DMS79 treated with DMSO at 0.1 percent for 48 hours (cell line): Measurements from ENCODE around the gene ARPC2.

Source experiments
- DNase-seq: peaks from one replicate; lab custom pipeline; 2025; lab: John Stamatoyannopoulos, UW

The ARPC2 gene

DNA sequence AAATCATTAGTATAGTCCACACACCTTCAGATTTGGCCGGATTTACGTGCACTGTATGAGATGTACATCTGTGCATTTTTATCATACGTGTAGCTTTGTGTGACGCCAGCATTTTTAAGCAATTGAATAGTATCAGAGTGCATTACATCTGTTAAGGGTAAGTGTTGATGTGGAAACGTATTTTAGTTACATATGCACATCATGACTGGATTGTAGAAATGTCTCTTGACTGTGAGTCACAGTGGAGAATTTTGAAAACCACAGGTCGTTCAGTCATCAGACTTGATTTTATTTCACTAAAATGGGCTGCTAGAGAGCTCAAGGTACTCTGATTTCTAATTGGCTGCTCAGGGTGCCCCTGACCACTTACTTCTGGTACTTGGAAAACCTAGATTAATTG, 38.5 kb downstream of the ARPC2 start:
- no peak for DNase-seq

DNA sequence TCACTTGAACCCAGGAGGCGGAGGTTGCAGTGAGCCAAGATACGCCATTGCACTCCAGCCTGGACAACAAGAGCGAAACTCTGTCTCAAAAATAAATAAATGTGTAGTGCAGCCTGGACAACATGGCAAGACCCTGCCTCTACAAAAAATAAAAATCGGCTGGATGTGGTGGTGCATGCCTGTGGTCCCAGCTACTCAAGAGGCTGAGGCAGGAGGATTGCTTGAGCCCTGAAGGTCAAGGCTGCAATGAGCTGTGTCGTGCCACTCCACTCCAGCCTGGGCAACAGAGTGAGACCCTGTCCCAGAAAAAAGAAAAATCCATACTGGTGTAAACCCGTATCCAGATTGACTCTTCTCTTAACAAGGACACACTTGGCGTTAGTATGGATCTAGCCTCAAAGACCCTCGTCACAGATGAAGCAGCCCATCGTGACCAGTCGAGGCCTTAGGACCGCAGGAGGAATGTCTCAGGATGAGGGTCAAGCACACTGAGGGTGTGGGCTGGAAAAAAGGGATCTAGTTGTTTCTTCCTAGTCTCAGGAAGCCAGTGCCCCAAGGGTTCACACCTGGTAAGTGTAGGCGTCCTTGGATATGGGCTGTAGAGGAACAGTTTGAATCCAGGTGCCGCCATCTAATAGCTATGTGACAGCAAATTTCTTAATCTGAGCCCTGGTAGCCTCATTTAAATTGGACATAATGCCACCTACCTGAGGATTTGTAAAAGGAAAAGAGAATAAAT, 39.8 kb downstream of the ARPC2 start:
- DNase-seq: no peak

DNA sequence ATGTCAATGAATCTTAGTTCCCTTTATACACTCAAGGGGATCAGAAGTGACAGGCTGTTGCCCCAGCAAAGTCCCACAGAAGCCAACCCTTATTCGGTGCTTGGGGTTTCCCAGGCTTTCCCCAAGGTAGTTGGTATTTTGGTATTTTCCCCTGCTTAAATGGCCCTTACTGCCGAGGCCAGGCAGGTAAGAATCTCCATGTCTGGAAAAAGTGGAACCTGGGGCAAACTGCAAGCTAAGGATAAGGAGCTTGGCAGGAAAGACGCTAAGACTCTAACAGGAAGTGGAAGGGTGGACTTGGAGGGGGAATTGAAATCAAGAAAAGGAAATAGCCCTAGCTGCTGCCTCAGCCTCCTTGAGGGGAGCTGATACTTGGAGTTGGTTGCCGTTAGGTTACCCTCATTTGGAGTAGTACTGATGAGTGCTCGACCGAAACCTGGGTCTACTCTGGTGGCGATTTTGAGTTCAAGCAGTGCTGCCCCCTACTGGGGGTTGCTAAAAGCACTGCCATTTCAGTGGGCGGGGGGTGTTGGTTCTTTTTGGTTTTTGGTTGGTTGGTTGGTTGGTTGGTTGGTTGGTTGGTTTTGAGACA, 40.5 kb downstream of the ARPC2 start:
- DNase-seq: no peak

DNA sequence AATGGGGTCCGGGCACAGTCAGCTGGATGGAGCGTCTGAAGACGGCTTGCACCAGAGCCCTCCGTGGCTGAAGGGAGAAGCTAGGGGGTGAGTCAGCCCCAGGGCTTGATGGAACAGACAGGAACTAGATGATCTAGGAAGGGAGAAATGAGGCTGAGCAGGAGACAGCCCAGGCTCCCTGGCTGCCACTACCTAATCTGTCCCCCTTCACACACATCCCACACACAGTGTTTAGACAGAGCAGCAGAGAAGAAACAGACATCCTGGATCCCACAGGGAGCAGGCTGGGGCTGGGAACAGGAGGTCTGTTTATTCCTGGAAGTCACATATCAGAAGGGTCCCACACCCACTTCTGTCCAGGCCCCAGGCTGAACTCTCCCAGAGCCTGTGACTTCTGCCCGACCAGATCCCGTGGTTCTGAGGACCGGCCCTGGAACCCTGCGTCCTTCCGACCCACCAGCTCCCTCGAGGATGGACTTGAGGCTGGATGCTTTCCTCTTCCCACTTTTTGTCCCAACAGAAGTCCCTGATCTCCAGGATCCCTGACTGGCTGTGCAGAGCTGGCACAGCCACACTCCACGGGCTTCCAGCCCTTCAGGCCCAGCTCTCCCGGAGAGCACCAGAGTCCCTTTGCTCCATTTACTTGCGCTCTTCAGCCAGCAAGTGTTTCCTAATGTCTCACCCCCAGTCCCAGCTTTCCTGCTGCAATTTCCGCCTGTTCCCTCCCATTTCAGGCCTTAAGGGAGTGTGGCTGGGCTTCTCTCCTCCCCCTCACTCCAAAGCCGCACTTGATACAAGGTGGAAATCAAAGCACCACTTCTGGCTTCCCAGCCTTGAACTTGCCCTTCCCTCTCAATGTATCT, 42.3 kb downstream of the ARPC2 start:
- DNase-seq: no peak

DNA sequence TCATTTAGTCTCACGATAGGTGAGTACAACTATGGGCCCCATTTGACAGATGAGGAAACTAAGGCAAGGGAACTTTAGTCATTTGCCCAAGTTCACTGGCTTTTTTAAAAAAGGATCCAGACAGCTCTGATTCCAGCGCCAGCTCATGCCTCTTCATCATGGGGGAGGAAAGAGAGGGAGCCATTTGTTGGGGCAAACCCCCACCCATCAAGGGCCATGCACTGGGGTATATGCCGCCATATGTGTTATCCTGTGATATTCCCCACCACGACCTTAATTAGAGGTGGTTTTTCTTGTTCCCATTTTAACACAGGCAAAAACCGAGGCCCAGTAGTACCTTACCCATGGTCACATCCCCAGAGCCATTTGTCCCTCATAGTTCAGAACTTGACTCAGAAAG, 43.2 kb downstream of the ARPC2 start:
- no peak for DNase-seq

DNA sequence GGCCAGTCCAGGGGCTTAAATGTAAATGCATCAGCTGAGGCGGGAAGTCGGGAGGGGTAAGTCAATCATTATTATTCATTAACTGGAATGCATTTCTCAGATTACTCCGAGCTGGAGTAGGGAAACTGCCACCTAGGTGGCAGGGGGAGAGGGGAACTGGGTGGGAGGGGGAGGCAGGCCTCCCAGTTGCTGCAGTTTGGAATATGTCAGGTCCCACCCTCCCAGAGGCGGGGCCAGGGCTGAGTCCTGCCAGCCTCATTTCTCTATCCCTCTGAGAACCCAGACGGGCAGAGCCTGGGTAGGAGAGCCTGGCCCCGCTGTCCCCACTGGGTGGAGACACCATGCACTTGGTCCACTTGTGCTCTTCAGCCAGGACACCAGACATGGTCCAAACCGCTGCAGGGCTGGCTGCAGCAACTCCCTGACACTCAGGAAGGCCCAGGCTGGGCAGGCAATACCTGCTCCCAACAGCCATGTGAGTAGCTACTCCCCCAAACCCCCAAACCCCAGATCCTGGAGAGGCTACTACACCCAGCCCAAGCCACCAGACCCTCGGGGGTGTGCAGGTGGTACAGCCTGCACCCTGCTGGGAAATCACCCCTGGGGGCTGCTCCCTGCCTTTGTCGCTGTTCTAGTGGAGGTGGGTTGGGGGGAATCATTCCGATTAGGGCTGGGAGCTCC, 43.9 kb downstream of the ARPC2 start, which contains the start of gene GPBAR1:
GPBAR1 (plus strand) TSS at position 274 of the 681 bp plus-strand sequence. CDS start 1,710 bp downstream, outside the sequence.
- DNase-seq: no peak

DNA sequence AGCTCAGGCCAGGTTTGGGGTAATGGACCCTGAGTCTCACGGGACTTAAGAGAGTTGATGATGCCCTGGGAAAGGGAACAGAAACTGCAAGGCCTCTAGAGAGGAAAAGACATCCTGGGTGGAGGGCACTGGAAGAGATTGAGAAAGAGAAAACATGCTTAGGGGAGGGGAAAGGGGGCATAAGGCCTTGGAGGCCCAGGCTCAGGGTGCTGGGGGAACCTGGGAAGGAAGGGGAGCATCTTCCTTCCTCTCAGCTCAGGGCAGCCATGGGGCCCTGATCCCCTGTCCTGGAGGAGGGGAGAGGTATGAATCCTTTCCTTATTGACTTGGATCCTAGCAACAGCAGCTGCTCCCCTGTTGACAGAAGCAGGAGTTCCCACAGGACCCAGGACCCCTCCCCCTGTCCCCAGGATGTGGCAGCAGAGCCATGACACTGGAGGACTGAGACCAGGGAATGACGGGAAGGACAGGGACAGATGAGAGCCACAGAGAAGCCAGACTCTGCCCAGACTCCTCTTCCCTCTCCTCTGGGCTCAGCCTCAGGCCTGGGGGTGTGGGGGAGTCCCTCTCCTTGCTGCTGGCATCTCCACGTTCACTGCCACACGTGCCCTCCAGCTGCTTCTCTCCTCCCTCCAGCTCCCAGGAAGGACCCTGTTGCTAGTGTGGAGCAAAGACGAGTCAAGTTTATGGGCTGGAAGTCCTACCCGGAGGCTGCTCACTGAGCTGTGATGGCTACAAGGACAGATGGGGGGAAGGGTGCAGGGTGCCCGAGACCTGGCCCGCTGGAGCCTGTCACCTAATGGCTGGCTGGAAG, 44.6 kb downstream of the ARPC2 start:
- no peak for DNase-seq

DNA sequence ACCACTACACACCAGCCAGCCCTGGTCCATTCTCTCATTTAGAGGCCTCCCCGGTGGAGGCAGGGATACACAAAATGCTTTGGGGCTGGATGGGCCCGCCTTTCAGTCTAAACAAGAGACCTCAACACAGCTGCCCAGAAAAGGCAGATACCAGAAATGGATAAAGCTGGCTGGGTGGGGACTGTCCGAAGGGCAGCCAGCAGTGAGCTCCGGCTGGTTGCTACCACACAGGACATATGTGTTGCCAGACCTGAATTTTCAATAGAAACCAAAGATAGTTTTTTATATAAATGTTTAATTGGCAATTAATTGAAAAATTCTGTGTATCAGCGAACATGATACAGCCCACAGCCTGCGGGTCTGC, 45.2 kb downstream of the ARPC2 start:
- DNase-seq: no peak

DNA sequence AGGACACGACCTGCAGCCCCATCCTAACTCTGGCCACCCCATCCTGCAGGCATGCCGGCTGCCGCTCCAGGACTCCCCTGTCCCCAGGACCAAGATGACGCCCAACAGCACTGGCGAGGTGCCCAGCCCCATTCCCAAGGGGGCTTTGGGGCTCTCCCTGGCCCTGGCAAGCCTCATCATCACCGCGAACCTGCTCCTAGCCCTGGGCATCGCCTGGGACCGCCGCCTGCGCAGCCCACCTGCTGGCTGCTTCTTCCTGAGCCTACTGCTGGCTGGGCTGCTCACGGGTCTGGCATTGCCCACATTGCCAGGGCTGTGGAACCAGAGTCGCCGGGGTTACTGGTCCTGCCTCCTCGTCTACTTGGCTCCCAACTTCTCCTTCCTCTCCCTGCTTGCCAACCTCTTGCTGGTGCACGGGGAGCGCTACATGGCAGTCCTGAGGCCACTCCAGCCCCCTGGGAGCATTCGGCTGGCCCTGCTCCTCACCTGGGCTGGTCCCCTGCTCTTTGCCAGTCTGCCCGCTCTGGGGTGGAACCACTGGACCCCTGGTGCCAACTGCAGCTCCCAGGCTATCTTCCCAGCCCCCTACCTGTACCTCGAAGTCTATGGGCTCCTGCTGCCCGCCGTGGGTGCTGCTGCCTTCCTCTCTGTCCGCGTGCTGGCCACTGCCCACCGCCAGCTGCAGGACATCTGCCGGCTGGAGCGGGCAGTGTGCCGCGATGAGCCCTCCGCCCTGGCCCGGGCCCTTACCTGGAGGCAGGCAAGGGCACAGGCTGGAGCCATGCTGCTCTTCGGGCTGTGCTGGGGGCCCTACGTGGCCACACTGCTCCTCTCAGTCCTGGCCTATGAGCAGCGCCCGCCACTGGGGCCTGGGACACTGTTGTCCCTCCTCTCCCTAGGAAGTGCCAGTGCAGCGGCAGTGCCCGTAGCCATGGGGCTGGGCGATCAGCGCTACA, 45.9 kb downstream of the ARPC2 start:
- no peak for DNase-seq

DNA sequence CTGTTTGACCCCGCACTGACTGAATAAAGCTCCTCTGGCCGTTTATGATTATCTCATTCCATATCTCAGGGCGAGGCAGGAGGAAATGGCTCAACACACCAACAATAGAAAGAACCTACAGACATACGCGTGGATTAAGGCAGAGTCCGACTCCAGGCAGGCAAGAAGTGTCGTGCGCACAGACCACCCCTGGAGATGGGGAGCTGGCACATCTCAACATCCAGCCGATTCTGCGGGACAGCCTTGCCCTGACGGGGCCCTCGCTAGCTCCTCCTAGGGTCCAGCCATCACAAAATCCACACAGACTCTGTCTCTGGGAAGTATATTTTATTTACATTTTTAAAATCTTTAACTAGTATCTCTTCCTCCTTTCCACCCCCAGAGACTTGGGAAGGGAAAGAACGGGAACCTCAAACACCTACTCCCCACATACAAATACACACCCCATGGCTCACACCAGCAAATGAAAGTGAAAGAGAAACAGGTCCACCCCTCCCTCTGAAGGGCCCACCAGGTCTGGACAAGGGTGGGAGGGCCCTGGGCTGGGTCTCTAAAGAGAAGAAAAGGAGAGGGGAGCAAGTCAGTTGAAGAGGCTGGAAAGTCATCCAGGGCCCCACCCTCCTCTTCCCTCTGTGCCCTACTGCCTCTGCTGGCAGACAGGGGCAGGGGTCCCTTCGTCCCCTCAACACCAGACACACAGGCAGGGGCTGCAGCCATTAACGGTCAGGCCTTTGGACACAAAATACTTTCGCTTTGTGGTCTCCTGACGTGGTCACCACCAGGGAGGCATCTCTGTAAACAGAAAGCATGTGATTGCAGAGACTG, 47.0 kb downstream of the ARPC2 start:
- DNase-seq: no peak

DNA sequence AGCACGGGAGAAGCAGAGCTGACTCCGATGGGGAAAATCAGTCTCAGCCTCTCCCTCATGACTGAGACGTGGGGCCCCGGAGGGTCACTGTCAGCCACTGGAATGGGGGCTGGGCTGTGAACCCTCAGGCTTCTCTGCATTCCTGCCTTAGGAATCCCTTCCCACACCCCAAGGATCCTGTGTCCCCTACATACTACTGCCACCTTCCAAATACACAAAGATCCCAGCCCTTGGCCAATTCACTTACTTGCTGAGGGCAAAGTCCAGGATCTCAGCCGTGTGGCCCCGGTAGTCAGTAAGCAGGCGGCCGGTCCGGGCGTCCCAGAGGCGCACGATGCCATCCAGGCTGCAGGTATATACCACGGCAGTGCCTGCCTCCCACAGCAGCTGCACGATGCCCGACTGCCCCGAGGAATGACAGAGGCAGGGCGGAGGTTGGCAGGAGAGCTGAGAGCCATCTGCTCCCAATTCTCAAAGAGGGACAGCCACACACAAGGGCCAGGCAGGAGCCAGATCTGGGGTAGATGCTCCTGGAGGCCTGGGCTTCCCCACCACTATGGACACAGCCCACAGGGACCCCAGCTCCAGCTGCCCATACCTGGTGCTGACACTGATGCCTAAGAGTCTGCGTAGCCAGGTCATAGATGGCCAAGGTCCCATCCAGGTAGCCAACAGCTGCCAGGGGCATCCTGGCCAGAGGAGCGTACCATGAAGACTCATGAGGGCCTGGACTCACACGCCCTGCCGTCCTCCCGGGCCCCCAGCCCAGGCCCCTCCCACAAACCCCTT, 48.0 kb downstream of the ARPC2 start:
- DNase-seq: no peak

DNA sequence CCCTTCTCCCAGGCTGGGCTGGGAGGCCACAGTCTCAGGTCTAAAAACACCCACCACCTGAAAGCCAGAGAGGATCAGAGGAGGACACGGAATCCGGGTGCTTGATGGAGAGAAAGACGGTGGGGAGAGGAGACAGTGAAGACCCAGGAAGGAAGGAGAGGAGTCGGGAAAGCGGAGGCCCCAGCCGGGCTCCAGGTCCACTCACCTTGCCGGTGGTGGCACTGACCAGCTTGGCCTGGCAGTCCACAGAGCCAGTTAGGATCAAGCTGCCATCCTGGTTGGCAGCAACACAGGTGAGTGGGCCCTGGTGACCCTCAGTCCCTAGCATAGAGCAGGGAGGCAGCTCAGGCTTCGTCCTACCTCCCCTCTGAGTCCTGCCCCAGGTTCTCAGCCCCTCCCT, 48.6 kb downstream of the ARPC2 start:
- no peak for DNase-seq

DNA sequence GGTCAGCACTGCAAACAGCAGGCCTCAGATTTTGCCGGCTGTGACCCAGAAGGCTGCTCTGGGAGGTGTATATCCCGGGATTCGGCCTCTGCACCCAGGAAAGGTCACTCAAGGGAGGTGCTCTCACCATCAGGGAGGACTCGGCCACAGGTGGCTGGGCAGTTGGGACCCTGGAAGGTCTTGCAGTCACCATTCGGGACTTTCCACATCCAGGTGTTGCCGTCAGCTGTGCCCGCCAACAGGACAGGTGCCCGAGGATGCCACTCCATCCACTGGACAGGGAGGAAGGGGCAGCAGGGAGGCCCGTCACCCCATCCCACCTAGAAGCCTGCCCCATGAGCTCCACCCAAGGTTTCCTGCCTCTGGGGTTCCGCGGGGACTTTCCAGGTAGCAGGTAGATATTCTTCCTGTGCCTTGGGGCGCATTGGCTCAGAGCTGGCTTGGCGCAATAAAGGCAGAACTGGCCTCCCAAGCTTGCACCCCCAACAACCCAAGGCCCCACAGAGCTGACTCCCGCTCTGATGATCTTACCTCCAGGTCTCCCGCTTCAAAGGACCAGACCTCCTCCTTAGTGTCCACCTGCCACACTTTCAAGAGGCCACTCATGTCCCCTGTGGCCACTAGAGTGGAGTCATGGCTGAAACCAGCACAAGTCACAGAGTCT, 49.5 kb downstream of the ARPC2 start:
- no peak for DNase-seq

DNA sequence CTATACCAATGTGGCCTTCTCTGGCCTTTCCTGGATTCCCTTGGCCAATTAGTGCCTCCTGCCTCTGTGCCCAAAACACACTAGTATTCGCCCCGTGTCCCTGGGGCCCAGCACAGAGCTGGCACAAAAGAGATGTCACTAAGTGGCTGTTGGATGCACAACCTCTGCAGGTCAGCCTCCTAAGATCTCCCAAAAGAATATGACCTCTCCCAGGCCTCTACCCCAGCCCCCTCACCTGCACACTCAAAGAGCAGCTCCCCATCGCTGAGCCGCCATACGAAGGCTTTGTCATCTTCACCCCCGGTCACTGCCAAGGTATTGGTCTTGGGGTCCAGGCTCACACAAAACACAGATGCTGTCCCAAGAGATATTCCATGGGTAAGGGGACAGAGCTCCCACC, 50.3 kb downstream of the ARPC2 start:
- DNase-seq: no peak

DNA sequence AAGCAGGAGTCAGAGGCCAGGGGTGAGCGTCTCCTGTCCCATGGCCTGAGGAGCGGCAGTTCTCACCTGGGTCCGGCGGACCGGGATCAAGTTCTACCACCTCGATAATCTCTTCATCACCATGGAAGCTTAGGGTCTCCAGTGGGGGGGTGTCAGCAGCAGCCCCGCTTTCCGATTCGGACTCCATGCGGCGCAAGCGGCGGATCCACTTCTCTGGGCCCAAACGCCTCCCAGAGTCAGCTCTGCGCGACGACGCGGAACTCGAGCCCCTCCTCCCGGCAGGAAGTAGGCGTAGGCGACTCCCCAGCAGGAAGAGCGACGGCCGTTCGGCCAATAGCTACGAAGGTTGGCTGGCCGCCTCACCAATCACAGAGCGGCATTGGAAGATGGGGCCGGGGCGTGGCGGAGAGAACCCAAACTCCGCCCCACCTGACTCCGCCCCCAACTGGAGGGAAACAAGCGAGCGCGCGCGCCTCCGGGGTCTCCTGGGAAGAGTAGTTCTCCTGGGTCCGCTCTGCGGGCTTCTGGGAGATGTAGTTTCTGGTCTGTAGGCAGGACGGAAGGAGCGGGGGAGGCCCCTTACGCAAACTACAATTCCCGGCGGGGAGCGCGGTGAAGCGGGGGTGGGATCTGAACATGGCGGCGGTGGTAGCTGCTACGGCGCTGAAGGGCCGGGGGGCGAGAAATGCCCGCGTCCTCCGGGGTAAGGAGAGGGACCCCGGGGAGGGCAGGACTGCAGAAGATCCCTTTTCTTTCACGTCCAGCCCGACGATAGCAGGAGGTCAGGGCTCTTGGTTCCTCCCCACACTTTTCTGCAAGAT, 53.1 kb downstream of the ARPC2 start, which contains the start of the genes AAMP and PNKD:
AAMP (minus strand) TSS at position 238 of the 821 bp plus-strand sequence; CDS start at position 187, 51 bp downstream.
PNKD (plus strand) TSS at position 620 of the 821 bp plus-strand sequence; CDS start at position 637, 17 bp downstream.
- DNase-seq: peak; percentile 98

DNA sequence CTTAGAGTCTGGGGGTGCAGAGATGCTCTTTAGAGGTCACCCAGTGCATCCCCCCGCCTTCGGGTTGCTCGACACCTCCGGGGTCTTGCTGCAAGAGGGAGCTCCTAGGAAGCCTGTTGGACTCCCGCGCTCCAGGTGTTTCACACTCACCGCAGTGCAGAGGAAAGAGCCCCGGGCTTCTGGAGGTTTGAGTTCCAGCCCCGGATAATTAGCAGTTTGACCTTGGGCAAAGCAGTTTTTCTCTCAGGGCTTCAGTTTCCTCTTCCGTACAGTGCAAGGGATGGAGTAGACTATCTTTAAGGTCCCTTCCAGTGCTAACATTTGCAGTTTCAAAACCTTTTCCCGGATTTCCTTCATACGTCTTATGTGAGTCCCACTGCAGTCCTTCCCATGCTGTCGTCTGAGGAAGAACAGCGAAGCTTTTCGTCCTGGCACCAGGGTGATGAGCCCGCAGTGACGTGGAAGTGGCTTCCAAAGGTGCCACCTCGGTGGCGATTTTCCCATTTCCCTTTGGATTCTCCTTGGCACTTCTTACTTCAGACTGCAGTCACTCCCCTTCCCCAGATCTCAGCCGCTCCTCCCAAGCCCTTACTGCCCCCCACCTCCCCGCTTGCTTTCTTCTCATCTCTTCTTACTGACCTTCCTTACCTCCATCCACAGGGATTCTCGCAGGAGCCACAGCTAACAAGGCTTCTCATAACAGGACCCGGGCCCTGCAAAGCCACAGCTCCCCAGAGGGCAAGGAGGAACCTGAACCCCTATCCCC, 53.9 kb downstream of the ARPC2 start:
- DNase-seq: no peak
